GM12891 (cell line): ENCODE measurements around the gene FGF18.
"Not testable (repeated sequence)": the region's sequence is repeated elsewhere in the genome, so short reads cannot be mapped to it uniquely, and the experiment has no call there.

ENCODE experiments used
- DNase-seq: peaks from one replicate; pipeline ENCODE4 v3.0.0; 2011; ENCODE audit warnings: low spot score; ENCODE audit not compliant: insufficient read length
- FAIRE-seq: peaks from 2 replicates; lab custom pipeline; 2011; peaks lifted over from hg19 to GRCh38; lab: Jason Lieb, UNC
- PAX5 ChIP-seq: IDR thresholded peaks from 2 replicates; pipeline ENCODE4 v1.6.1; 2011; ENCODE audit warnings: low read length, moderate library complexity, mild to moderate bottlenecking; ENCODE audit not compliant: insufficient read depth, severe bottlenecking
- POLR2A ChIP-seq: IDR thresholded peaks from 2 replicates; pipeline ENCODE4 v1.6.1; 2011; ENCODE audit warnings: low read depth, low read length, control low read depth
- POLR2AphosphoS5 ChIP-seq: IDR thresholded peaks from 2 replicates; pipeline ENCODE4 v1.6.1; 2011; ENCODE audit warnings: low read depth, low read length, control low read depth
- POU2F2 ChIP-seq: IDR thresholded peaks from 2 replicates; pipeline ENCODE4 v1.6.1; 2011; ENCODE audit warnings: low read depth, mild to moderate bottlenecking, control low read depth, low read length, moderate library complexity
- SPI1 ChIP-seq: IDR thresholded peaks from 2 replicates; pipeline ENCODE4 v1.6.1; 2011; ENCODE audit warnings: low read depth, low read length, control low read depth
- TAF1 ChIP-seq: IDR thresholded peaks from 2 replicates; pipeline ENCODE4 v1.6.1; 2011; ENCODE audit warnings: low read depth, low read length, control low read depth

Gene FGF18

GRCh38 chr5:171494452-171495121 is 75.1 kb downstream of the FGF18 start:
- DNase-seq (no peak), FAIRE-seq (no peak)
- no peak for TF ChIP-seq SPI1
- TF ChIP-seq PAX5, result no peak
- TF ChIP-seq POLR2AphosphoS5, result no peak
- no peak for TF ChIP-seq TAF1
- no peak for TF ChIP-seq POLR2A
- TF ChIP-seq POU2F2, result no peak

GRCh38 chr5:171495122-171495700 is 75.8 kb downstream of the FGF18 start:
- no peak for FAIRE-seq
- TF ChIP-seq SPI1, result no peak
- no peak for TF ChIP-seq TAF1
- TF ChIP-seq POLR2A, result no peak
- no peak for TF ChIP-seq POLR2AphosphoS5
- TF ChIP-seq POU2F2, result no peak
- TF ChIP-seq PAX5, result no peak
- no peak for DNase-seq

GRCh38 chr5:171496456-171496855 is 77.0 kb downstream of the FGF18 start:
- no peak for TF ChIP-seq SPI1
- TF ChIP-seq POLR2AphosphoS5, result no peak
- TF ChIP-seq PAX5, result no peak
- TF ChIP-seq POU2F2, result no peak
- TF ChIP-seq POLR2A, result no peak
- no peak for TF ChIP-seq TAF1
- DNase-seq (no peak), FAIRE-seq (no peak)

GRCh38 chr5:171497494-171497893 is 78.0 kb downstream of the FGF18 start:
- DNase-seq, FAIRE-seq: not testable (repeated sequence)

GRCh38 chr5:171498166-171498565 is 78.7 kb downstream of the FGF18 start:
- DNase-seq (no peak), FAIRE-seq (no peak)

GRCh38 chr5:171499611-171500010 is 80.2 kb downstream of the FGF18 start:
- TF ChIP-seq PAX5 (no peak), POLR2AphosphoS5 (no peak)
- no peak for FAIRE-seq
- DNase-seq, result no peak

More at GRCh38 chr5:171498166-171498565, 78.7 kb downstream of the FGF18 start:
- TF ChIP-seq PAX5 (no peak), POU2F2 (no peak), POLR2AphosphoS5 (no peak), POLR2A (no peak), SPI1 (no peak), TAF1 (no peak)

- TF ChIP-seq SPI1 (no peak), POU2F2 (no peak), POLR2AphosphoS5 (no peak), TAF1 (no peak), POLR2A (no peak), PAX5 (no peak)
- no peak for FAIRE-seq
- no peak for DNase-seq
Measured at GRCh38 chr5:171505473-171506043, 86.1 kb downstream of the FGF18 start.

GRCh38 chr5:171506951-171507350 is 87.5 kb downstream of the FGF18 start:
- FAIRE-seq (no peak), DNase-seq (no peak)
- no peak for TF ChIP-seq SPI1
- TF ChIP-seq TAF1, result no peak
- no peak for TF ChIP-seq POLR2AphosphoS5
- no peak for TF ChIP-seq PAX5
- no peak for TF ChIP-seq POLR2A
- no peak for TF ChIP-seq POU2F2
